Left lung (tissue), 10 donors: ENCODE measurements around the gene MYORG. TPM values are rescaled to one million over a fixed set of nuclear protein-coding genes. Genes with fewer than 3 reads are reported as not detected.
"Not testable (repeated sequence)": the region's sequence is repeated elsewhere in the genome, so short reads cannot be mapped to it uniquely, and the experiment has no call there.

ENCODE experiments used
- ATAC-seq: fragments of 200-7000 bp; cut with Tn5 transposase; one replicate; pipeline ENCODE4 v1.9.1; 2020; ENCODE audit warnings: moderate library complexity
- DNase-seq, 4 donors: peaks; one replicate each; pipeline ENCODE4 v3.0.0-alpha.2; 2013 to 2020
- H3K27ac ChIP-seq, 2 donors: fragments of 200-600 bp; sonication (generic) in 1 of 2; one replicate each; pipeline versions ENCODE4 v1.5.0 to v1.8.0; 2020 to 2021
- H3K27me3 ChIP-seq, 2 donors: fragments of 200-600 bp; sonication (generic) in 1 of 2; one replicate each; pipeline versions ENCODE4 v1.5.0 to v1.8.0; 2020 to 2021
- H3K36me3 ChIP-seq, 2 donors: fragments of 200-600 bp; sonication (generic) in 1 of 2; one replicate each; pipeline versions ENCODE4 v1.5.0 to v1.8.0; 2020 to 2021
- H3K4me1 ChIP-seq, 2 donors: fragments of 200-600 bp; one replicate each; pipeline ENCODE4 v1.8.0; 2021
- H3K4me3 ChIP-seq, 2 donors: fragments of 200-600 bp; sonication (generic) in 1 of 2; one replicate each; pipeline versions ENCODE4 v1.5.0 to v1.8.0; 2020 to 2021; ENCODE audit warnings: mild to moderate bottlenecking in 1 of 2
- H3K9me3 ChIP-seq, 2 donors: fragments of 200-600 bp; sonication (generic) in 1 of 2; one replicate each; pipeline versions ENCODE4 v1.5.0 to v1.8.0; 2020 to 2021
- intact Hi-C, 2 donors: fragments of 100-400 bp; cut with DNase I; formaldehyde crosslinking; loops; one replicate each; pipeline versions ENCODE4 v1.11.2 to v1.14.2; 2022
- polyA plus RNA-seq, 6 donors: library from polyadenylated mRNA; unstranded; fragments of 120-200 nt; gene quantifications; one replicate each; pipeline ENCODE4 v1.2.1, GENCODE V29; 2013; ENCODE audit not compliant: insufficient read length in 6 of 6
- total RNA-seq, 2 donors: library from RNA; stranded (reverse); fragmentation: NEBNext Ultra II Directional; extraction: Animal tissue kit (Norgen Biotek cat#: 25700); gene quantifications; one replicate each; pipeline ENCODE4 v1.2.1, GENCODE V29; 2021
- TF ChIP-seq, protein P1 (sequence below), 2 donors: fragments of 200-600 bp; sonication (generic) in 1 of 2; IDR thresholded peaks; one replicate each; pipeline versions ENCODE4 v1.5.0 to v1.8.0; 2021; ENCODE audit warnings: antibody characterized with exemption in 2 of 2
- donor health status: DM: no; HTN: yes; CAD: no.
- donor health status: DM: no; HTN: no; CAD: no.

Gene MYORG
- total and polyA plus RNA-seq, 8 donors: 3.1 to 22.6 (median 4.2) TPM

DNA sequence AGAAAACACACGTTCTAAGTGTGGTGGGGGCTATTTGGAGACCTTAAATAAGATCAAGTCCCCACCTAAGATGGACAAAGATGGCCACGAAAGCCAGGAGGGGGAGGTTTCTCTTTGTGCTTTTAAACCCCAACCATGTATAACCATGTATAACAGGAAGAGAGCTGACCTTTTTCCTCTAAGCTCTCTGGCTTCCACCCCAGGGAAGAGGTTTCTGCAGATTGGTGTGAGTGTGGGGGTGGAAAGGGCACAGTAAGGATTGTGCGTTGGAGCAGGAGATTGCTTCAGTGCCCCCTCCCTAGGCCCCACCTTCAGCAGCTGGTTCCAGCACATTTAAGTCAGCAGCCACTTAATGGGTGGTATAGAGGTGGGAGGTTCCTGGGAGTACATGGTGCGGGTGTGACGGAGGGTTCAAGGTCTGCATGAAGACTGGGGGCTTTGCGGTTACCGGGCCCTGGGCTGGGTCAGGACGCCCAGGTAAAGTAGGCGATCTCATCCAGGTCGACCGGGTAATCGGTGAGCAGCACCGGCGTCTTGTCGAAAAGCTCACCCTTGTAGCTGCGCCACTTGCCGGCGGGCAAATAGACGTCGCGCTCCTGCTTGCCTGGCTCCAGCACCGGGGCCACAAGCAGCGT, 6.2 kb downstream of the MYORG start:
- Histone ChIP-seq H3K9me3 (no peaks in the 10 kb centered on the region), H3K27ac (no peak overlapping the region), H3K27me3 (peaks cover 0 to 15% of the 10 kb centered on the region in 2 donors), H3K4me1 (peaks cover 0 to 5% of the 10 kb centered on the region in 2 donors), H3K4me3 (no peak overlapping the region), H3K36me3 (peaks cover 0 to 22% of the 10 kb centered on the region in 2 donors)
- intact Hi-C loops: no loop called here
- DNase-seq (no peak), ATAC-seq (no peak)
- TF ChIP-seq, protein P1, sequence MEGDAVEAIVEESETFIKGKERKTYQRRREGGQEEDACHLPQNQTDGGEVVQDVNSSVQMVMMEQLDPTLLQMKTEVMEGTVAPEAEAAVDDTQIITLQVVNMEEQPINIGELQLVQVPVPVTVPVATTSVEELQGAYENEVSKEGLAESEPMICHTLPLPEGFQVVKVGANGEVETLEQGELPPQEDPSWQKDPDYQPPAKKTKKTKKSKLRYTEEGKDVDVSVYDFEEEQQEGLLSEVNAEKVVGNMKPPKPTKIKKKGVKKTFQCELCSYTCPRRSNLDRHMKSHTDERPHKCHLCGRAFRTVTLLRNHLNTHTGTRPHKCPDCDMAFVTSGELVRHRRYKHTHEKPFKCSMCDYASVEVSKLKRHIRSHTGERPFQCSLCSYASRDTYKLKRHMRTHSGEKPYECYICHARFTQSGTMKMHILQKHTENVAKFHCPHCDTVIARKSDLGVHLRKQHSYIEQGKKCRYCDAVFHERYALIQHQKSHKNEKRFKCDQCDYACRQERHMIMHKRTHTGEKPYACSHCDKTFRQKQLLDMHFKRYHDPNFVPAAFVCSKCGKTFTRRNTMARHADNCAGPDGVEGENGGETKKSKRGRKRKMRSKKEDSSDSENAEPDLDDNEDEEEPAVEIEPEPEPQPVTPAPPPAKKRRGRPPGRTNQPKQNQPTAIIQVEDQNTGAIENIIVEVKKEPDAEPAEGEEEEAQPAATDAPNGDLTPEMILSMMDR (IDR thresholded peaks at IDR 0.05): no peak

- Histone ChIP-seq H3K4me3 (no peak overlapping the region), H3K9me3 (no peaks in the 10 kb centered on the region), H3K27ac (no peak overlapping the region), H3K4me1 (no peaks in the 10 kb centered on the region), H3K27me3 (peaks cover 0 to 15% of the 10 kb centered on the region in 2 donors), H3K36me3 (peaks cover 0 to 22% of the 10 kb centered on the region in 2 donors)
- TF ChIP-seq, protein P1 (IDR thresholded peaks at IDR 0.05): no peak
- ATAC-seq: no peak
- intact Hi-C loops: no loop called here
- no peak for DNase-seq
Measured at GRCh38 chr9:34369636-34370035, 7.1 kb downstream of the MYORG start.

- H3K27ac ChIP-seq, H3K4me1 ChIP-seq, intact Hi-C loops, H3K9me3 ChIP-seq, ATAC-seq, H3K4me3 ChIP-seq, DNase-seq: not testable (repeated sequence)
- H3K36me3 ChIP-seq: peaks cover 0 to 22% of the 10 kb centered on the region in 2 donors
- peaks cover 0 to 15% of the 10 kb centered on the region in 2 donors for H3K27me3 ChIP-seq
Measured at GRCh38 chr9:34368796-34369195, 7.9 kb downstream of the MYORG start.

DNA sequence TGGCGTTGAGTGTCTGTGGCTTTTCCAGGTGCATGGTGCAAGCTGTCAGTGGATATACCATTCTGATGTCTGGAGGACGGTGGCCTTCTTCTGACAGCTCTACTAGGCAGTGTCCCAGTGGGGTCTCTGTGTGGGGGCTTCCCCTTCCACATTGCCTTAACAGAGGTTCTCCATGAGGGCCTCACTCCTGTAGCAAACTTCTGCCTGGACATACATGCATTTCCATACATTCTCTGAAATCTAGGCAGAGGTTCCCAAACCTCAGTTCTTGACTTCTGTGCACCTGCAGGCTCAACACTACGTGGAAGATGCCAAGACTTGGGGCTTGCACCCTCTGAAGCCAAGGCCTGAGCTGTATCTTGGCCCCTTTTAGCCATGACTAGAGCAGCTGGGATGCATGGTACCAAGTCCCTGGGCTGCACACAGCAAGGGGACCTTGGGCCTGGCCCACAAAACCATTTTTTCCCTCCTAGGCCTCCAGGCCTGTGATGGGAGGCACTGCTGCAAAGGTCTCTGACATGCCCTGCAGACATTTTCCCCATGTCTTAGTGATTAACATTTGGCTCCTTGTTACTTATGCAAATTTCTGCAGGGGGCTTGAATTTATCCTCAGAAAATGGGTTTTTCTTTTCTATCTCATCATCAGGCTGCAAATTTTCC, 8.8 kb downstream of the MYORG start:
- Histone ChIP-seq H3K27me3 (peaks cover 0 to 15% of the 10 kb centered on the region in 2 donors), H3K36me3 (peaks cover 0 to 22% of the 10 kb centered on the region in 2 donors)
- H3K27ac ChIP-seq, H3K9me3 ChIP-seq, ATAC-seq, H3K4me3 ChIP-seq, DNase-seq, H3K4me1 ChIP-seq, intact Hi-C loops: not testable (repeated sequence)

DNA sequence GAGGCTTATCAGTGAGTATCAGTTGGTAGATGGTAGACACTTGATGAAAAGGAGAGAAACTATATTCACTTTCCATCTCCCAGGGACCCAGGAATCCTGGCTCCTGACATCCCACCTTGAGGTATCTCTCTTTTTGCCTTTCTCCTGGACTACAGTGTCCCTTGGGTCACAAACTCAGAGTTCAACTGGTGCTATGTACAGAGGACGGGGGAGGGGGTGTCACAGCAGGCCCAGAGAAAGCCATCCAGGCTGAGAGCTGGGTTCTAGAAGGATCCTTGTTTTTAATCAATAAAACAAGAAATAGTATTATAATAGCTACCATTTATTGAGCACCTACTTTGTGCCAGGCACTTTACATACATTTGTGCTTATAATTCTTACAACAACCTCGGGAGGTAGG, 10.3 kb downstream of the MYORG start:
- H3K4me3 ChIP-seq: no peak overlapping the region
- H3K36me3 ChIP-seq: peaks cover 0 to 11% of the 10 kb centered on the region in 2 donors
- TF ChIP-seq, protein P1 (IDR thresholded peaks at IDR 0.05): no peak
- intact Hi-C loops: no loop called here
- no peaks in the 10 kb centered on the region for H3K4me1 ChIP-seq
- DNase-seq (no peak), ATAC-seq (no peak)
- peaks cover 0 to 2% of the 10 kb centered on the region in 2 donors for H3K27me3 ChIP-seq
- H3K9me3 ChIP-seq: no peaks in the 10 kb centered on the region
- no peak overlapping the region for H3K27ac ChIP-seq

- no peaks in the 10 kb centered on the region for H3K9me3 ChIP-seq
- DNase-seq (no peak), ATAC-seq (no peak)
- H3K27ac ChIP-seq: no peak overlapping the region
- H3K4me3 ChIP-seq: no peak overlapping the region
- no peaks in the 10 kb centered on the region for H3K4me1 ChIP-seq
- H3K36me3 ChIP-seq: no peaks in the 10 kb centered on the region
- intact Hi-C loops: no loop called here
- TF ChIP-seq, protein P1 (IDR thresholded peaks at IDR 0.05): no peak
- H3K27me3 ChIP-seq: no peaks in the 10 kb centered on the region
Measured at GRCh38 chr9:34365282-34365681, 11.4 kb downstream of the MYORG start.
